Measurements from ENCODE around the gene SPECC1.

Gene SPECC1

GRCh38 chr17:20273741-20274500 is 264.8 kb downstream of the SPECC1 start:
- peak; percentile 55 for DNase-seq (ENCODE audit: low read depth)
- no peak overlapping the region for H3K4me3 ChIP-seq (ENCODE audit: low read length)
- TF ChIP-seq, protein P1, sequence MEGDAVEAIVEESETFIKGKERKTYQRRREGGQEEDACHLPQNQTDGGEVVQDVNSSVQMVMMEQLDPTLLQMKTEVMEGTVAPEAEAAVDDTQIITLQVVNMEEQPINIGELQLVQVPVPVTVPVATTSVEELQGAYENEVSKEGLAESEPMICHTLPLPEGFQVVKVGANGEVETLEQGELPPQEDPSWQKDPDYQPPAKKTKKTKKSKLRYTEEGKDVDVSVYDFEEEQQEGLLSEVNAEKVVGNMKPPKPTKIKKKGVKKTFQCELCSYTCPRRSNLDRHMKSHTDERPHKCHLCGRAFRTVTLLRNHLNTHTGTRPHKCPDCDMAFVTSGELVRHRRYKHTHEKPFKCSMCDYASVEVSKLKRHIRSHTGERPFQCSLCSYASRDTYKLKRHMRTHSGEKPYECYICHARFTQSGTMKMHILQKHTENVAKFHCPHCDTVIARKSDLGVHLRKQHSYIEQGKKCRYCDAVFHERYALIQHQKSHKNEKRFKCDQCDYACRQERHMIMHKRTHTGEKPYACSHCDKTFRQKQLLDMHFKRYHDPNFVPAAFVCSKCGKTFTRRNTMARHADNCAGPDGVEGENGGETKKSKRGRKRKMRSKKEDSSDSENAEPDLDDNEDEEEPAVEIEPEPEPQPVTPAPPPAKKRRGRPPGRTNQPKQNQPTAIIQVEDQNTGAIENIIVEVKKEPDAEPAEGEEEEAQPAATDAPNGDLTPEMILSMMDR (IDR thresholded peaks at IDR 0.05; ENCODE audit: insufficient read depth, low read depth, low read length, missing control alignments): no peak

- TF ChIP-seq, protein P1 (IDR thresholded peaks at IDR 0.05; ENCODE audit: insufficient read depth, low read depth, low read length, missing control alignments): no peak
- no peak overlapping the region for H3K4me3 ChIP-seq (ENCODE audit: low read length)
- DNase-seq (ENCODE audit: low read depth): peak; percentile 21
Observed at GRCh38 chr17:20275653-20276052, 266.5 kb downstream of the SPECC1 start.

DNA sequence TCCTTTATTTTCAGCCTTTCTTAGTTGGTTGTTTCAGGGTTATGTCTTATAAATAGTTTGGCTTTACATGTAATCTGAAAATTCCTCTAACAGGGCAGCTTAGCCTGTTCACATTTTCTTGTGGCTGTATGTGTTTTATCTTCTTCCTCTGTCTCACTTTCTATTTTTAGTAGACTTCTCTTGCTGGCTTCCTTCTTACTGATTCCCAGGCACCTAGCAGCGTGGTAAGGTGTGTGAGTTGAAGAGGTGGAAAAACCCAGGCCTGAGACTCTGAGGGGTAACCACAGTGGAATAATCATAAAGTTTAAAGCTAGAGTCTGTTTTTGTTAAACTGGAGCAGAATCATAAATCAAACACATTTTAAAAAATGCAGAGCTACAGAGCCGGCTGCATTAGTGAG is 267.3 kb downstream of the SPECC1 start:
- no peak overlapping the region for H3K4me3 ChIP-seq (ENCODE audit: low read length)
- TF ChIP-seq, protein P1 (IDR thresholded peaks at IDR 0.05; ENCODE audit: insufficient read depth, low read depth, low read length, missing control alignments): no peak
- no peak for DNase-seq (ENCODE audit: low read depth)

GRCh38 chr17:20278805-20279204 is 269.6 kb downstream of the SPECC1 start:
- TF ChIP-seq, protein P1 (IDR thresholded peaks at IDR 0.05; ENCODE audit: insufficient read depth, low read depth, low read length, missing control alignments): no peak
- H3K4me3 ChIP-seq (ENCODE audit: low read length): no peak overlapping the region
- no peak for DNase-seq (ENCODE audit: low read depth)

- H3K4me3 ChIP-seq (ENCODE audit: low read length): no peak overlapping the region
Observed at GRCh38 chr17:20279631-20280030, 270.5 kb downstream of the SPECC1 start.

DNA sequence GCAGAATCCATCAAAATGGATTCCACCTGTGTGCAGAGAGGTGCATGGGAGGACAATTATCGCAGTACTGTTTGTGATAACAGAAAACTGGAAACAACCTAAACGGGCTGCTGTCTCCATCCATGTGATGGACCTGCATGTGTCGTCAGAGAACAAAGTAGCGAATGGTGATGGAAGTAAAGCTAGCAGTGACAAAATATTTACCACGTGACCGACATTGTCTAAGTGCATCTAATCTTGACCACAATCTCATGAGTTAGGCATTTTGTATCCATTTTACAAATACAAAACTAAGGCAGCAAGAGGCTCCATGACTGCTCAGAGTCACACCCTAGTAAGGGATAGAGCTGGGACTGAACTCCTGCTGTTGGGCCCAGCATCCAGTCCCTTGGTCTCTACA is 270.9 kb downstream of the SPECC1 start:
- H3K4me3 ChIP-seq (ENCODE audit: low read length): no peak overlapping the region

More at GRCh38 chr17:20279631-20280030, 270.5 kb downstream of the SPECC1 start:
- TF ChIP-seq, protein P1 (IDR thresholded peaks at IDR 0.05; ENCODE audit: insufficient read depth, low read depth, low read length, missing control alignments): no peak
- DNase-seq (ENCODE audit: low read depth): no peak

More for the DNA sequence above, 270.9 kb downstream of the SPECC1 start:
- TF ChIP-seq, protein P1 (IDR thresholded peaks at IDR 0.05; ENCODE audit: insufficient read depth, low read depth, low read length, missing control alignments): no peak
- DNase-seq (ENCODE audit: low read depth): no peak

All from epithelial cell of esophagus (primary cell).